GM10847 (cell line): ENCODE measurements around the gene METTL16.

Source experiments
- POLR2A ChIP-seq: IDR thresholded peaks from 2 replicates; pipeline ENCODE4 v1.6.1; 2011; ENCODE audit not compliant: insufficient read length; ENCODE audit errors: extremely low read depth

METTL16 gene

GRCh38 chr17:2383628-2384167, 128.0 kb downstream of the METTL16 start:
- no peak for TF ChIP-seq POLR2A

- no peak for TF ChIP-seq POLR2A
Measured at GRCh38 chr17:2380950-2381649, 130.6 kb downstream of the METTL16 start.

DNA sequence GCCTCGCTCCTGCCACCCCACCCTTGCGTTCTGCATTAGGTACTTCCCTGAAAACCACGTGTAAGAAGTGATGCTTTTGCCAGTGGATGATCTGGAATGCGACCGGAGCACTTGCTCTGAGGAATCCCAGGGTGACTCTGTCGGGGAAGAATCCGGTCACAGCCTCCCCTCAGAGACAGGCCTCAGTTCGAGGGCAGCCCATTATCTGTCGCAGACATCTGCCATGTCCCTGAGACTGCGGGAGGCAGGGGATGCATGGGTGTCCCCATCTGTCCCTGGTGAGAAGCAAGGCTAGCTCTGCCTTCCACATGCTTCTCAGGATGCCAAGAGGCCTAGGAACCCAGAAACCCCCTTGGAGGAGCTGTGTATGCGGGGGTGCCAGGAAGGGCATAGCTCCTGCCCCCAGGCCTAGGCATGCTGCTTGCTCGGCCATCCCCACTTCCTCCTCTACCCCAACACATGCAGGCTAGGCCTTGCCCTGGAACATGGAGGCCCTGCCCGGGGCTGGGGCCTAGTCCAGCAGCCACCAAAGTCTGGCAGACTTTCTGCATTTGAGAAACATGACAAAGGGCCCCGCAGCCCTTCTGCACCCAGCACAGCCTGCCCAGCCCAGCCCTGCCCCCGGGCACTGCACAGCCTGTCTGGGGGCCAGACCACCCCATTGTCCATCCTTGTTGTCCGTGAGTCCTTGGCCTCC, 131.3 kb downstream of the METTL16 start:
- TF ChIP-seq POLR2A = no peak

DNA sequence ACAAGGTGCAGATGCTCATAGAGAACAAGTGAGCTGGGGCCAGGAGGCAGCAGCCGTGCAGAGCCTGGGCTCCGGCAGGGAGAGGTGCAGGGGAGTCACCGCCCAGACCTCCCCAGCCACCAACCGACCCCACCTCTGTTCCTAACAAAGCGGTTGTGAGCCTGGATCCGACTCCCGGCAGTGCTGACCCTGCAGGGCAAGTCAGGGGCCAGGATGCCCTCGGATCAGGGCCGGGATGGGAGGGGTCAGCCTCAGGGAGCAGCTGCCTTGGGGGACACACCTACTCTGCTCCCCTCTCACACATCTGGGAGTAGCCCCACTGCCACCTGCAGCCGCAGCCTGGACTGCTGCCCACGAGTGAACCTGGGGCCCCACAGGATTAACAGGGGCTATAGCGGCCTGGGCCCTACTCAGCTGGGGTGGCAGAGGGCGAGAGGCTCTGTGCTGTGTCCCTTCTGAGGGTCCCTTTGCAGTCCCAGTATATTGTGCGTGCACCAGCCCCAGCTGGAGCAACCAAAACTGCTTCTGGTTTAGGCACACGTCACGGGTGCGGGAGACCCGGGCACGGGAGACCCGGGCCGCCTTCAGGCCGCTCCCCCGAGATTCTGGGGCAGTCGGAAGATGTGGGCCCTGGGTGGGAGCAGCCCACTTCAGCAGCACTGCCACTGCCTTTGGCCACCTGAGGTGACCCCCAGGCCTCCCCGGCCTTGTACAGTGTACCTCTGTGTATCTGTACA, 132.0 kb downstream of the METTL16 start:
- no peak for TF ChIP-seq POLR2A

GRCh38 chr17:2378905-2379304, 132.8 kb downstream of the METTL16 start:
- TF ChIP-seq POLR2A = no peak

DNA sequence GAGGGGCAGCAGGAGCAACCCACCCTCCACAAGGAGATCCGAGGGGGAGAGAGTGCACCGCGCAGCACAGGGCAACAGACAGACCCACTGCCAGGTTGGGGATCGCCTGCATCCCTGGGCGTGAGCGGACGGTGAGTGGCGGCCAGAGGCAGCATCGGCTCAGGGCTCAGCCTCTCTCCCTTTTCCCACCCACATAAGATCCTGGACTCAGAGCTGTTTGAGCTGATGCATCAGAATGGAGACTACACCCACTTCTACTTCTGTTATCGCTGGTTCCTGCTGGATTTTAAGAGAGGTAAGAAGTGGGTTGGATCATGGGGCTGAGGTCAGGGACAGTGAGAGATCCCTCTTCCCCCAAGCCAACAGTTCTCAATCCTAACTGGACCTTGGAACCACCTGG, 134.0 kb downstream of the METTL16 start:
- TF ChIP-seq POLR2A = no peak

DNA sequence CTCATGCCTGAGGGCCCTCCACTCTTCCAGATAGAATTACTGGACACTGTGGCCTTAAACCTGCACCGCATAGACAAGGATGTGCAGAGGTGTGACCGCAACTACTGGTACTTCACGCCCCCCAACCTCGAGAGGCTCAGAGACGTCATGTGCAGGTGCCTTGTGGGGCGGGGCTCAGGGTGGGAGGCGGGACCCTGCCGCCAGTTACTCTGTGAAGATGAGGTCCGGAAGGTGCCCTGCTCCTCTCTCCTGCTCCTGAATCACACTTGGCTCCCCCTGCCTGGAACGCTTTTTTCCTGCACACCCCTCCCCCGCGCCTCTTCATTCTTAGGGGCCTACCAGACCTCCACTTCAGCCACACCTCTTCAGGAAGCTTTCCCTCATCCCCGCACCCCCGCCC, 135.6 kb downstream of the METTL16 start:
- TF ChIP-seq POLR2A = no peak

DNA sequence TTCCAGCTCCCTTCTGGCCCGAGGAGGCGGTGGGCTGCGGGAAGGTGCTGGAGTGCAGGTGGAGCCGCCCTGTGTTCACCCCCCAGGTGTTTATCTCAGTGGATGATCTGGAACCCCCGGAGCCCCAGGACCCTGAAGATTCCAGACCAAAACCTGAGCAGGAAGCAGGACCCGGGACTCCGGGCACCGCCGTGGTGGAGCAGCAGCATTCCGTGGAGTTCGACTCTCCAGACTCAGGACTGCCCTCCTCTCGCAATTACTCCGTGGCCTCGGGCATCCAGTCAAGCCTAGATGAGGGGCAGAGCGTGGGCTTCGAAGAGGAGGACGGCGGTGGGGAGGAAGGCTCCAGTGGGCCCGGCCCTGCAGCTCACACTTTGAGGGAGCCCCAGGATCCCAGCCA, 136.3 kb downstream of the METTL16 start:
- no peak for TF ChIP-seq POLR2A

GRCh38 chr17:2374549-2375285, 137.0 kb downstream of the METTL16 start:
- no peak for TF ChIP-seq POLR2A

DNA sequence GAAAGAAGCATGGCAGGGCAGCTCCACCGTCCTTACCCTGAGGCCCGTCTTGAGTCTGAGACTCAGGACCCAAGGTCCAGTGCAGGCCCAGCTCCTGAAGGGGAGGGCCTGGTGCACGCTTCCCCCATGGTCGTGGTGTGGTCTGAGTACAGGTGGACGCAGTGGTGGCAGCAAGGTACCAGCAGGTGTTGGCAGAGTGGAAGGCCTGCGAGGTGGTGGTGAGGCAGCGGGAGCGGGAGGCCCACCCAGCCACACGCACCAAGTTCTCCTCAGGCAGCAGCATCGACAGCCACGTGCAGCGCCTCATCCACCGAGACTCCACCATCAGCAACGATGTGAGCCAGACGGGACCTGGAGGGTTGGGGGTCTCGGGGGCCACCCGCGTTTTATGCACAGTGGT, 138.5 kb downstream of the METTL16 start:
- TF ChIP-seq POLR2A = no peak

DNA sequence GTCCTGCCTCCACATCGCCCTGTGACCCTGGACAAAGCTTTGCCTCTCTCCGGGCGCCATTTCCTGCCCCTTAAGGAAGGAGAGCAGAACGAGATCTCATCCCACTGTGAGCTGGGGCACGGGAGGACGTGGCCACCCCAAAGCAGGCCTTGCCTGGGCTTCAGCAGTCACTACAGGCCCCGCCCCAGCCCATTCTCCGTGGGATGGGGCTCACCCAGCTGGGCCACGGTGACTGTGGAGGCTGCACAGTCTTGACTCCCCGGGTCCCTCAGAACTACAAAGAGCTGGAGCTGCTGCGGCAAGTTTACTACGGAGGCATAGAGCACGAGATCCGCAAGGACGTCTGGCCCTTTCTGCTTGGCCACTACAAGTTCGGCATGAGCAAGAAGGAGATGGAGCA, 139.0 kb downstream of the METTL16 start:
- TF ChIP-seq POLR2A = no peak

DNA sequence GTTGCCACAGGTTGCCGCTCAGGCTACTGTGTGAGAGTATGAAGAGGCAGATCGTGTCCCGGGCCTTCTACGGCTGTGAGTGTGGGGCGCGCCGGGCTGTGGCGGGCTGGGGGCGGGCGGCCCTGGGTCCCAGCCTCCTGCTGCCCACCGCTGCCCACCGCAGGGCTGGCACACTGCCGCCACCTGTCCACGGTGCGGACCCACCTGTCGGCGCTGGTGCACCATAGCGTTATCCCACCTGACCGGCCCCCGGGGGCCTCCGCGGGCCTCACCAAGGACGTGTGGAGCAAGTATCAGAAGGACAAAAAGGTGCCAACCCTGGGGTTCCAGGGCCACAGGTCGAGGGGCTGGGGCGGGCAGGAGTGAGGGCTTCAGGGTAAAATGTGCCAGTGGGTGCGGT, 139.5 kb downstream of the METTL16 start:
- TF ChIP-seq POLR2A = no peak

- no peak for TF ChIP-seq POLR2A
Measured at GRCh38 chr17:2371183-2372130, 140.2 kb downstream of the METTL16 start.

DNA sequence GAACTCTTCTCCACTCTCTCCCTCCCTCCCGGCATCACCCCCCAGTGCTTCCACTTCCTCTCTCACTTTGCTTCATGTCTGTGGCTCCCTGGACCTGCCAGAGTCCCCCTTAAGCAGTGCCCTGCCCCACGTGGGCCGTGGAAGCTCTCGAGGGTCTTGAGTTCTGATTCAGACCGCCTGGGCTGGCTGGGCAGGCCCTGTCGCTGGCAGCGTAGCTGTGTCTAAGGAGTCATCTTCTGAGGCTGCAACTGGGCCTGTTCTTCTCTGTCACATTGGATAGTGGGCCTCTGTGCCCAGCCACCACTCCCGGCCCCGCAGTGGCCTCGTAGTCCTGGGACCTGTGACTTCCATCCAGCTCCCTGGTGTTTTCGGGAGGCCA, 141.5 kb downstream of the METTL16 start:
- TF ChIP-seq POLR2A = no peak
